ENCODE data around the gene TBX6.

Gene TBX6

GRCh38 chr16:30114411-30114810, 22.7 kb upstream of the TBX6 start:
- POLR2A ChIA-PET (ENCODE audit: low non-redundant PET) = interaction anchor here (0.6 kb wide), 1 partner anchor 101 kb away, joined by 9 read pairs; no protein-coding TSS in a partner anchor
- DNase-seq (ENCODE audit: low spot score) = no peak
- TF ChIP-seq CTCF (conservative IDR thresholded peaks at IDR 0.05; ENCODE audit: low read depth) = no peak
- peak overlapping the region; percentile 65 for H3K27ac ChIP-seq
- CTCF ChIA-PET = no interaction called here

- CTCF ChIA-PET = interaction anchor here (0.5 to 2.7 kb wide), 2 partner anchors 22 to 72 kb away, joined by 3 to 11 read pairs; partner anchors contain the start of gene TBX6
Measured at GRCh38 chr16:30113711-30114333, 22.1 kb upstream of the TBX6 start.

GRCh38 chr16:30113031-30113710, 21.4 kb upstream of the TBX6 start, which contains the start of gene GDPD3:
Gene GDPD3, minus strand, starts transcription at chr16:30113537. Its CDS starts 59 bp downstream, at chr16:30113478.
- ChIA-PET CTCF (interaction anchor here (0.5 to 2.7 kb wide), 4 partner anchors 8 to 73 kb away, joined by 3 to 11 read pairs (median 5); partner anchors contain the start of gene TBX6), POLR2A (ENCODE audit: low non-redundant PET) (interaction anchor here (0.7 kb wide), 1 partner anchor 48 kb away, joined by 3 read pairs; the partner anchor contains the start of gene ALDOA)
- TF ChIP-seq CTCF (conservative IDR thresholded peaks at IDR 0.05; ENCODE audit: low read depth) = 0 out of 2 replicates have a peak, but pooled peaks have one; percentile 20
- DNase-seq (ENCODE audit: low spot score) = no peak
- peak within 1 kb of the TSS; percentile 65 for H3K27ac ChIP-seq

More at GRCh38 chr16:30113711-30114333, 22.1 kb upstream of the TBX6 start:
- POLR2A ChIA-PET (ENCODE audit: low non-redundant PET) = interaction anchor here (0.7 kb wide), 1 partner anchor 48 kb away, joined by 3 read pairs; the partner anchor contains the start of gene ALDOA
- TF ChIP-seq CTCF (conservative IDR thresholded peaks at IDR 0.05; ENCODE audit: low read depth) = no peak
- peak; percentile 41 for DNase-seq (ENCODE audit: low spot score)
- H3K27ac ChIP-seq = peak overlapping the region; percentile 65

GRCh38 chr16:30112197-30113030, 20.7 kb upstream of the TBX6 start:
- ChIA-PET CTCF (interaction anchor here (0.6 to 2.7 kb wide), 8 partner anchors 8 to 64 kb away, joined by 3 to 11 read pairs (median 4); partner anchors contain the start of gene TBX6), POLR2A (ENCODE audit: low non-redundant PET) (no interaction called here)
- DNase-seq (ENCODE audit: low spot score) = no peak
- peak; percentile 66 for TF ChIP-seq CTCF (conservative IDR thresholded peaks at IDR 0.05; ENCODE audit: low read depth)
- no peak overlapping the region for H3K27ac ChIP-seq

- ChIA-PET POLR2A (ENCODE audit: low non-redundant PET) (no interaction called here), CTCF (no interaction called here)
- no peak for TF ChIP-seq CTCF (conservative IDR thresholded peaks at IDR 0.05; ENCODE audit: low read depth)
- no peak for DNase-seq (ENCODE audit: low spot score)
- H3K27ac ChIP-seq = no peak overlapping the region
Measured at GRCh38 chr16:30110661-30111060, 18.9 kb upstream of the TBX6 start.

All from RWPE1 (cell line).